Uterus (tissue), 2 donors: ENCODE data around the gene CAMTA1.

Experiments
- POLR2A ChIP-seq, 2 donors: fragments of 450-650 bp; IDR thresholded peaks; one replicate each; pipeline ENCODE4 v1.6.1; 2016; ENCODE audit warnings: antibody characterized with exemption in 2 of 2, mild to moderate bottlenecking in 1 of 2, moderate library complexity in 1 of 2
- TF ChIP-seq, protein P1 (sequence below), 4 experiments: fragments of 200-600 bp in 2 of 4; fragments of 450-650 bp in 2 of 4; sonication (generic) in 2 of 4; IDR thresholded peaks; one replicate each; pipeline ENCODE4 v1.5.1; 2016 to 2019; ENCODE audit warnings: antibody characterized with exemption in 4 of 4, mild to moderate bottlenecking in 2 of 4, moderate library complexity in 1 of 4

DNA sequence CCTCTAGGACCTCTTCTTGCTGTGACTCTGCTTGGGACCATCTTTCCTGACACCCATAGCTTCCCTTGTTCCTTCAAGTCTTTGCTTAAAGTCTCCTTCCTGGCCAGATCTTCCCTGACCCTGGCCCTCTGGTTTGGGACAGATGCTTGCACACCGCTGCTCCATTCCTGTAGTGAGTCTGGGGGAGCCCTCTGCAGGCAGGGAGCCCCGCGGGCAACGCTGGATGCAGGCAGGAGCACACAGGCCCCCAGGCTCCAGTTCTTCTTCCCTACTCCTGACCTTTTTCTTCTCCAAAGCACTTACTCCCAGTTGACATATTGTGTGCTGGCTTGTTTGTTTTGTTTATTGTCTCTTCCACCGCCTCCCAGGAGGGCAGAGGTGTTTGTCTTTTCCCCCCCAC, 413.4 kb downstream of the CAMTA1 start:
- TF ChIP-seq, protein P1, sequence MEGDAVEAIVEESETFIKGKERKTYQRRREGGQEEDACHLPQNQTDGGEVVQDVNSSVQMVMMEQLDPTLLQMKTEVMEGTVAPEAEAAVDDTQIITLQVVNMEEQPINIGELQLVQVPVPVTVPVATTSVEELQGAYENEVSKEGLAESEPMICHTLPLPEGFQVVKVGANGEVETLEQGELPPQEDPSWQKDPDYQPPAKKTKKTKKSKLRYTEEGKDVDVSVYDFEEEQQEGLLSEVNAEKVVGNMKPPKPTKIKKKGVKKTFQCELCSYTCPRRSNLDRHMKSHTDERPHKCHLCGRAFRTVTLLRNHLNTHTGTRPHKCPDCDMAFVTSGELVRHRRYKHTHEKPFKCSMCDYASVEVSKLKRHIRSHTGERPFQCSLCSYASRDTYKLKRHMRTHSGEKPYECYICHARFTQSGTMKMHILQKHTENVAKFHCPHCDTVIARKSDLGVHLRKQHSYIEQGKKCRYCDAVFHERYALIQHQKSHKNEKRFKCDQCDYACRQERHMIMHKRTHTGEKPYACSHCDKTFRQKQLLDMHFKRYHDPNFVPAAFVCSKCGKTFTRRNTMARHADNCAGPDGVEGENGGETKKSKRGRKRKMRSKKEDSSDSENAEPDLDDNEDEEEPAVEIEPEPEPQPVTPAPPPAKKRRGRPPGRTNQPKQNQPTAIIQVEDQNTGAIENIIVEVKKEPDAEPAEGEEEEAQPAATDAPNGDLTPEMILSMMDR (IDR thresholded peaks at IDR 0.05) = no peak
- TF ChIP-seq POLR2A (IDR thresholded peaks at IDR 0.05) = no peak
